HG02970 (cell line): ENCODE data around the gene SGCD.

Experiments
- ATAC-seq: cut with Tn5 transposase; IDR thresholded peaks from one replicate; pipeline ENCODE4 v1.9.1; 2021; ENCODE audit warnings: mild to moderate bottlenecking, moderate library complexity, moderate number of reproducible peaks; ENCODE audit not compliant: unreplicated experiment, low FRiP score

SGCD gene

GRCh38 chr5:156399323-156399722 lies 72.4 kb downstream of the SGCD start:
- no peak for ATAC-seq

GRCh38 chr5:156400231-156400986 lies 73.4 kb downstream of the SGCD start:
- no peak for ATAC-seq

GRCh38 chr5:156401804-156402203 lies 74.8 kb downstream of the SGCD start:
- peak; percentile 12 for ATAC-seq

- ATAC-seq = peak; percentile 98
Observed at GRCh38 chr5:156402387-156402921, 75.5 kb downstream of the SGCD start.

GRCh38 chr5:156405988-156406387 lies 79.0 kb downstream of the SGCD start:
- no peak for ATAC-seq

GRCh38 chr5:156407251-156407650 lies 80.3 kb downstream of the SGCD start:
- no peak for ATAC-seq

- ATAC-seq = no peak
Observed at GRCh38 chr5:156409834-156410233, 82.9 kb downstream of the SGCD start.

- ATAC-seq = no peak
Observed at GRCh38 chr5:156411185-156411613, 84.2 kb downstream of the SGCD start.

GRCh38 chr5:156411957-156412356 lies 85.0 kb downstream of the SGCD start:
- ATAC-seq = no peak

GRCh38 chr5:156414391-156414790 lies 87.4 kb downstream of the SGCD start:
- ATAC-seq = no peak

GRCh38 chr5:156419661-156420060 lies 92.7 kb downstream of the SGCD start:
- ATAC-seq = no peak

- no peak for ATAC-seq
Observed at GRCh38 chr5:156420665-156421064, 93.7 kb downstream of the SGCD start.

- no peak for ATAC-seq
Observed at GRCh38 chr5:156421798-156422197, 94.8 kb downstream of the SGCD start.

GRCh38 chr5:156423597-156423996 lies 96.6 kb downstream of the SGCD start:
- no peak for ATAC-seq

GRCh38 chr5:156427315-156427714 lies 100.4 kb downstream of the SGCD start:
- ATAC-seq = no peak

- no peak for ATAC-seq
Observed at GRCh38 chr5:156431956-156432829, 105.2 kb downstream of the SGCD start.

GRCh38 chr5:156432830-156433105 lies 105.8 kb downstream of the SGCD start:
- no peak for ATAC-seq

- no peak for ATAC-seq
Observed at GRCh38 chr5:156434471-156434870, 107.5 kb downstream of the SGCD start.

GRCh38 chr5:156435101-156435500 lies 108.1 kb downstream of the SGCD start:
- ATAC-seq = no peak

- ATAC-seq = no peak
Observed at GRCh38 chr5:156438076-156438475, 111.1 kb downstream of the SGCD start.

- no peak for ATAC-seq
Observed at GRCh38 chr5:156444753-156445291, 117.9 kb downstream of the SGCD start.
